Smooth muscle cell (in vitro differentiated cells): ENCODE measurements around the gene IFT27. TPM values are rescaled to one million over a fixed set of nuclear protein-coding genes. Genes with fewer than 3 reads are reported as not detected.

ENCODE experiments used
- DNase-seq: peaks from one replicate; lab custom pipeline; 2025; ENCODE audit not compliant: unreplicated experiment; lab: John Stamatoyannopoulos, UW
- H2AFZ ChIP-seq: fragments of 200-600 bp; sonication (generic); 2 replicates; pipeline ENCODE4 v1.6.0; 2016; ENCODE audit warnings: antibody characterized with exemption, low read depth, mild to moderate bottlenecking
- H3F3A ChIP-seq: fragments of 200-600 bp; sonication (generic); 2 replicates; pipeline ENCODE4 v1.6.0; 2017; ENCODE audit warnings: antibody characterized with exemption, low read depth
- H3K27ac ChIP-seq: fragments of 200-600 bp; sonication (generic); 2 replicates; pipeline ENCODE4 v1.5.1; 2016; ENCODE audit warnings: low read depth, mild to moderate bottlenecking
- H3K27me3 ChIP-seq: fragments of 200-600 bp; sonication (generic); 2 replicates; pipeline ENCODE4 v1.6.1; 2016; ENCODE audit warnings: low read depth, mild to moderate bottlenecking
- H3K36me3 ChIP-seq: fragments of 200-600 bp; sonication (generic); 2 replicates; pipeline ENCODE4 v1.5.1; 2016; ENCODE audit warnings: low read depth
- H3K4me1 ChIP-seq: fragments of 200-600 bp; sonication (generic); 2 replicates; pipeline ENCODE4 v1.5.1; 2016; ENCODE audit warnings: low read depth
- H3K4me2 ChIP-seq: fragments of 200-600 bp; sonication (generic); 2 replicates; pipeline ENCODE4 v1.6.0; 2016; ENCODE audit warnings: mild to moderate bottlenecking
- H3K4me3 ChIP-seq: fragments of 200-600 bp; sonication (generic); 2 replicates; pipeline ENCODE4 v1.5.1; 2016; ENCODE audit warnings: mild to moderate bottlenecking
- H3K79me2 ChIP-seq: fragments of 200-600 bp; sonication (generic); 2 replicates; pipeline ENCODE4 v1.6.0; 2016; ENCODE audit warnings: low read depth, mild to moderate bottlenecking
- H3K9ac ChIP-seq: fragments of 200-600 bp; sonication (generic); 2 replicates; pipeline ENCODE4 v1.6.0; 2016; ENCODE audit warnings: low read depth
- H3K9me3 ChIP-seq: fragments of 200-600 bp; sonication (generic); replicated peaks from 2 replicates; pipeline ENCODE4 v1.5.1; 2016; ENCODE audit warnings: low read depth
- H4K20me1 ChIP-seq: fragments of 200-600 bp; sonication (generic); 2 replicates; pipeline ENCODE4 v1.6.0; 2016; ENCODE audit warnings: low read depth
- CTCF ChIP-seq: fragments of 200-600 bp; sonication (generic); IDR thresholded peaks from 2 replicates; pipeline ENCODE4 v1.5.1; 2017; ENCODE audit warnings: borderline replicate concordance, mild to moderate bottlenecking, antibody characterized with exemption; ENCODE audit not compliant: insufficient read depth, poor library complexity, severe bottlenecking
- WGBS: methylation state at CpG from one replicate; pipeline ENCODE4 v1.1.7; 2016; ENCODE audit warnings: low lambda C conversion rate; 5-methylcytosine and 5-hydroxymethylcytosine counted together
- polyA plus RNA-seq: library from polyadenylated mRNA; unstranded; fragments of >200 nt; fragmentation: Nextera tagmentation; extraction: Ambion mirVana; gene quantifications from 2 replicates; pipeline ENCODE4 v1.2.1, GENCODE V29; 2016
- total RNA-seq: library from RNA; depleted of rRNA; stranded (reverse); fragments of >200 nt; gene quantifications from 2 replicates; pipeline ENCODE4 v1.2.3, GENCODE V29; 2014

Gene IFT27
- total and polyA plus RNA-seq, 2 experiments from 2014 or later, result 16.0 to 43.2 TPM

- Histone ChIP-seq H3K9ac (no peak overlapping the region), H3K27ac (no peak overlapping the region), H3K4me1 (peaks cover 13% of the 10 kb centered on the region), H3K4me2 (no peak overlapping the region), H3F3A (no peaks in the 10 kb centered on the region), H4K20me1 (no peaks in the 10 kb centered on the region), H3K4me3 (no peak overlapping the region), H3K79me2 (no peaks in the 10 kb centered on the region), H3K9me3 (no peaks in the 10 kb centered on the region), H2AFZ (no peak overlapping the region), H3K36me3 (no peaks in the 10 kb centered on the region), H3K27me3 (peaks cover 38% of the 10 kb centered on the region)
- 60% methylated on average over 6 of the region's 6 CpGs for WGBS
- DNase-seq, result no peak
- no peak for TF ChIP-seq CTCF
These were observed 46.7 kb upstream of the IFT27 start for GRCh38 chr22:36822581-36822980.

GRCh38 chr22:36819112-36819511, 43.2 kb upstream of the IFT27 start:
- Histone ChIP-seq H4K20me1 (no peaks in the 10 kb centered on the region), H3K79me2 (no peaks in the 10 kb centered on the region), H3K36me3 (no peaks in the 10 kb centered on the region), H3K27me3 (peaks cover 70% of the 10 kb centered on the region), H2AFZ (no peak overlapping the region), H3K9ac (no peak overlapping the region), H3F3A (no peaks in the 10 kb centered on the region), H3K27ac (no peak overlapping the region), H3K4me1 (peaks cover 20% of the 10 kb centered on the region), H3K9me3 (no peaks in the 10 kb centered on the region), H3K4me3 (no peak overlapping the region), H3K4me2 (no peak overlapping the region)
- no peak for TF ChIP-seq CTCF
- 47% methylated on average over 9 of the region's 9 CpGs for WGBS
- no peak for DNase-seq

- Histone ChIP-seq H3K27me3 (peaks cover 80% of the 10 kb centered on the region), H3K4me1 (peaks cover 19% of the 10 kb centered on the region), H3K79me2 (no peaks in the 10 kb centered on the region), H3K4me3 (no peak overlapping the region), H3K4me2 (no peak overlapping the region), H3K9me3 (no peaks in the 10 kb centered on the region), H3K27ac (no peak overlapping the region), H4K20me1 (no peaks in the 10 kb centered on the region), H3K36me3 (no peaks in the 10 kb centered on the region), H3K9ac (no peak overlapping the region), H2AFZ (no peak overlapping the region), H3F3A (no peaks in the 10 kb centered on the region)
- WGBS, result 85% methylated on average over 6 of the region's 6 CpGs
- TF ChIP-seq CTCF, result no peak
- DNase-seq, result no peak
These were observed 42.2 kb upstream of the IFT27 start for GRCh38 chr22:36818010-36818642.

GRCh38 chr22:36817525-36817848, 41.6 kb upstream of the IFT27 start:
- TF ChIP-seq CTCF, result no peak
- peaks cover 85% of the 10 kb centered on the region for H3K27me3 ChIP-seq
- H3K27ac ChIP-seq, result no peak overlapping the region
- no peaks in the 10 kb centered on the region for H3F3A ChIP-seq
- peaks cover 12% of the 10 kb centered on the region for H3K4me1 ChIP-seq
- no peak overlapping the region for H2AFZ ChIP-seq
- no peak overlapping the region for H3K4me3 ChIP-seq
- no peaks in the 10 kb centered on the region for H4K20me1 ChIP-seq
- H3K79me2 ChIP-seq, result no peaks in the 10 kb centered on the region
- H3K4me2 ChIP-seq, result peak overlapping the region; percentile 85
- H3K36me3 ChIP-seq, result no peaks in the 10 kb centered on the region
- WGBS, result 45% methylated on average over 5 of the region's 5 CpGs
- no peak for DNase-seq
- H3K9me3 ChIP-seq, result no peaks in the 10 kb centered on the region
- H3K9ac ChIP-seq, result no peak overlapping the region
